GM23338 (cell line): ENCODE measurements around the gene DUS2. TPM values are rescaled to one million over a fixed set of nuclear protein-coding genes. Genes with fewer than 3 reads are reported as not detected.

Experiments used
- ATAC-seq: fragments of 200-7000 bp; cut with Tn5 transposase; 3 replicates; pipeline ENCODE4 v1.9.1; 2020
- DNase-seq: peaks from one replicate; pipeline ENCODE4 v3.0.0-alpha.2; 2015; ENCODE audit warnings: low spot score
- H2AFZ ChIP-seq: fragments of 200-600 bp; sonication (generic); 2 replicates; pipeline ENCODE4 v1.8.0; 2016; ENCODE audit warnings: antibody characterized with exemption, mild to moderate bottlenecking, moderate library complexity
- H3F3A ChIP-seq: fragments of 200-600 bp; sonication (generic); replicated peaks from 2 replicates; pipeline ENCODE4 v1.8.0; 2017; ENCODE audit warnings: antibody characterized with exemption, mixed run types, low read depth
- H3K27ac ChIP-seq: fragments of 200-600 bp; sonication (generic); 2 replicates; pipeline ENCODE4 v1.6.1; 2016; ENCODE audit warnings: low read depth
- H3K27me3 ChIP-seq: fragments of 200-600 bp; sonication (generic); 2 replicates; pipeline ENCODE4 v1.8.0; 2016; ENCODE audit warnings: mild to moderate bottlenecking, mixed run types, moderate library complexity; ENCODE audit not compliant: insufficient read depth
- H3K36me3 ChIP-seq: fragments of 200-600 bp; sonication (generic); 2 replicates; pipeline ENCODE4 v1.8.0; 2016; ENCODE audit warnings: mild to moderate bottlenecking; ENCODE audit not compliant: insufficient read depth
- H3K4me1 ChIP-seq: fragments of 200-600 bp; sonication (generic); 2 replicates; pipeline ENCODE4 v1.8.0; 2016; ENCODE audit warnings: mild to moderate bottlenecking, moderate library complexity; ENCODE audit not compliant: insufficient read depth
- H3K4me2 ChIP-seq: fragments of 200-600 bp; sonication (generic); 2 replicates; pipeline ENCODE4 v1.7.1; 2017; ENCODE audit warnings: mixed run types
- H3K4me3 ChIP-seq: fragments of 200-600 bp; sonication (generic); 2 replicates; pipeline ENCODE4 v1.6.1; 2016; ENCODE audit warnings: mixed run types
- H3K79me2 ChIP-seq: fragments of 200-600 bp; sonication (generic); replicated peaks from 2 replicates; pipeline ENCODE4 v1.8.0; 2017; ENCODE audit warnings: mild to moderate bottlenecking; ENCODE audit not compliant: insufficient read depth
- H3K9me2 ChIP-seq: fragments of 200-600 bp; sonication (generic); 2 replicates; pipeline ENCODE4 v1.8.0; 2017; ENCODE audit not compliant: insufficient read depth
- H4K20me1 ChIP-seq: fragments of 200-600 bp; sonication (generic); replicated peaks from 2 replicates; pipeline ENCODE4 v1.8.0; 2017; ENCODE audit warnings: mild to moderate bottlenecking; ENCODE audit not compliant: insufficient read depth
- H3K27ac Mint-ChIP-seq: 2 replicates; pipeline ENCODE4 v1.8.0; 2020; ENCODE audit warnings: inconsistent platforms, mild to moderate bottlenecking, moderate library complexity, mixed read lengths
- H3K27me3 Mint-ChIP-seq: 3 replicates; pipeline ENCODE4 v1.8.0; 2022; ENCODE audit warnings: low read depth, mild to moderate bottlenecking, moderate library complexity, mixed read lengths, inconsistent platforms; ENCODE audit not compliant: insufficient read depth, poor library complexity
- H3K36me3 Mint-ChIP-seq: 3 replicates; pipeline ENCODE4 v1.8.0; 2021; ENCODE audit warnings: low read depth, mild to moderate bottlenecking, inconsistent platforms, moderate library complexity, mixed read lengths
- H3K4me1 Mint-ChIP-seq: 3 replicates; pipeline ENCODE4 v1.8.0; 2020; ENCODE audit warnings: mild to moderate bottlenecking, inconsistent platforms, mixed read lengths
- H3K4me3 Mint-ChIP-seq: 3 replicates; pipeline ENCODE4 v1.8.0; 2021; ENCODE audit warnings: moderate library complexity, mild to moderate bottlenecking, inconsistent platforms, mixed read lengths
- H3K9me3 Mint-ChIP-seq: 3 replicates; pipeline ENCODE4 v1.8.0; 2020; ENCODE audit warnings: moderate library complexity, mild to moderate bottlenecking, inconsistent platforms, mixed read lengths
- CREB1 ChIP-seq: fragments of 250-450 bp; sonication (Bioruptor Pico); IDR thresholded peaks from 2 replicates; pipeline ENCODE4 v1.5.0; 2020; ENCODE audit warnings: low read depth, mild to moderate bottlenecking, moderate library complexity
- CTCF ChIP-seq, 2 experiments: fragments of 200-600 bp in 1 of 2; sonication (generic) in 1 of 2; conservative IDR thresholded peaks; 2 replicates each; pipeline versions ENCODE4 v1.5.1 to v1.6.1; 2016 to 2017; ENCODE audit warnings: antibody characterized with exemption in 2 of 2, low read depth in 2 of 2, mild to moderate bottlenecking in 2 of 2, moderate library complexity in 1 of 2
- ETS1 ChIP-seq: IDR thresholded peaks from 2 replicates; pipeline ENCODE4 v1.6.1; 2016; ENCODE audit warnings: antibody characterized with exemption
- EZH2 ChIP-seq: fragments of 200-600 bp; sonication (generic); IDR thresholded peaks from one replicate; pipeline ENCODE4 v1.8.0; 2017; ENCODE audit warnings: antibody characterized with exemption, mild to moderate bottlenecking, low read depth; ENCODE audit not compliant: unreplicated experiment
- EZH2phosphoT487 ChIP-seq: fragments of 200-600 bp; sonication (generic); IDR thresholded peaks from one replicate; pipeline ENCODE4 v1.8.1; 2018; ENCODE audit warnings: antibody characterized with exemption; ENCODE audit not compliant: unreplicated experiment
- JUNB ChIP-seq: IDR thresholded peaks from one replicate; pipeline ENCODE4 v1.6.1; 2016; ENCODE audit warnings: antibody characterized with exemption; ENCODE audit not compliant: unreplicated experiment
- NANOG ChIP-seq: IDR thresholded peaks from 2 replicates; pipeline ENCODE4 v1.6.1; 2016; ENCODE audit warnings: antibody characterized with exemption, borderline replicate concordance
- POLR2AphosphoS5 ChIP-seq: IDR thresholded peaks from 2 replicates; pipeline ENCODE4 v1.6.1; 2016; ENCODE audit warnings: antibody characterized with exemption, low read depth
- REST ChIP-seq: IDR thresholded peaks from one replicate; pipeline ENCODE4 v1.6.1; 2018; ENCODE audit warnings: antibody characterized with exemption; ENCODE audit not compliant: unreplicated experiment
- STAT1 ChIP-seq: IDR thresholded peaks from one replicate; pipeline ENCODE4 v1.6.1; 2016; ENCODE audit warnings: antibody characterized with exemption; ENCODE audit not compliant: unreplicated experiment
- ZNF114 ChIP-seq: fragments of 250-450 bp; sonication (Bioruptor Pico); IDR thresholded peaks from 2 replicates; pipeline ENCODE4 v1.5.0; 2020; ENCODE audit warnings: mild to moderate bottlenecking, moderate library complexity
- ZNF331 ChIP-seq: fragments of 250-450 bp; sonication (Bioruptor Pico); IDR thresholded peaks from 2 replicates; pipeline ENCODE4 v1.5.0; 2020; ENCODE audit warnings: low read depth, mild to moderate bottlenecking, moderate library complexity
- ZNF462 ChIP-seq: fragments of 250-450 bp; sonication (Bioruptor Pico); IDR thresholded peaks from 2 replicates; pipeline ENCODE4 v1.5.0; 2020; ENCODE audit warnings: mild to moderate bottlenecking, moderate library complexity
- polyA plus RNA-seq: library from polyadenylated mRNA; unstranded; fragments of >200 nt; fragmentation: Nextera tagmentation; extraction: Ambion mirVana; gene quantifications from 2 replicates; pipeline ENCODE4 v1.2.1, GENCODE V29; 2016
- total RNA-seq: library from RNA; depleted of rRNA; stranded (reverse); fragments of >200 nt; shearing (Covaris generic); gene quantifications from 2 replicates; pipeline ENCODE4 v1.2.3, GENCODE V29; 2014

The DUS2 gene
- total and polyA plus RNA-seq, 2 experiments from 2014 or later, result 13.3 to 26.4 TPM

- peaks cover 11% of the 10 kb centered on the region; the same call in 2 of the 3 replicates for H3K4me1 Mint-ChIP-seq
- Histone ChIP-seq H4K20me1 (no peaks in the 10 kb centered on the region; the same call in 1 of the 2 replicates), H3K36me3 (no peaks in the 10 kb centered on the region), H3K79me2 (peaks cover 33% of the 10 kb centered on the region), H3K27me3 (no peaks in the 10 kb centered on the region), H3K9me2 (no peaks in the 10 kb centered on the region), H3K4me3 (peak overlapping the region; percentile 99), H3K4me1 (peaks cover 15% of the 10 kb centered on the region; the same call in 1 of the 2 replicates), H2AFZ (no peak overlapping the region), H3K4me2 (peak overlapping the region; percentile 99), H3K27ac (no peak overlapping the region), H3F3A (peaks cover 6% of the 10 kb centered on the region; the same call in 1 of the 2 replicates)
- peak overlapping the region; percentile 100 for H3K4me3 Mint-ChIP-seq
- peaks cover 3% of the 10 kb centered on the region for H3K27me3 Mint-ChIP-seq
- no peak for ATAC-seq
- H3K27ac Mint-ChIP-seq, result no peak overlapping the region
- DNase-seq, result no peak
- TF ChIP-seq STAT1 (no peak), CTCF (conservative IDR thresholded peaks at IDR 0.05; ENCODE audit: low read depth in 2 of 2) (no peak), EZH2 (no peak), EZH2phosphoT487 (no peak), CREB1 (no peak), JUNB (no peak), POLR2AphosphoS5 (no peak), ZNF331 (CRISPR knock-in tag) (no peak), ZNF114 (CRISPR knock-in tag) (no peak), ZNF462 (CRISPR knock-in tag) (no peak), ETS1 (no peak), REST (no peak), NANOG (no peak)
- peaks cover 18% of the 10 kb centered on the region; the same call in 2 of the 3 replicates for H3K36me3 Mint-ChIP-seq
- H3K9me3 Mint-ChIP-seq, result no peaks in the 10 kb centered on the region; the same call in 2 of the 3 replicates
Measured at GRCh38 chr16:68021490-68021889, 1.6 kb upstream of the DUS2 start.
